ENCODE measurements around the gene TBCK.
"Not testable (repeated sequence)": the region's sequence is repeated elsewhere in the genome, so short reads cannot be mapped to it uniquely, and the experiment has no call there.

Gene TBCK

GRCh38 chr4:106114270-106114669, 201.7 kb downstream of the TBCK start:
- DNase-seq (ENCODE audit: low spot score): no peak

DNA sequence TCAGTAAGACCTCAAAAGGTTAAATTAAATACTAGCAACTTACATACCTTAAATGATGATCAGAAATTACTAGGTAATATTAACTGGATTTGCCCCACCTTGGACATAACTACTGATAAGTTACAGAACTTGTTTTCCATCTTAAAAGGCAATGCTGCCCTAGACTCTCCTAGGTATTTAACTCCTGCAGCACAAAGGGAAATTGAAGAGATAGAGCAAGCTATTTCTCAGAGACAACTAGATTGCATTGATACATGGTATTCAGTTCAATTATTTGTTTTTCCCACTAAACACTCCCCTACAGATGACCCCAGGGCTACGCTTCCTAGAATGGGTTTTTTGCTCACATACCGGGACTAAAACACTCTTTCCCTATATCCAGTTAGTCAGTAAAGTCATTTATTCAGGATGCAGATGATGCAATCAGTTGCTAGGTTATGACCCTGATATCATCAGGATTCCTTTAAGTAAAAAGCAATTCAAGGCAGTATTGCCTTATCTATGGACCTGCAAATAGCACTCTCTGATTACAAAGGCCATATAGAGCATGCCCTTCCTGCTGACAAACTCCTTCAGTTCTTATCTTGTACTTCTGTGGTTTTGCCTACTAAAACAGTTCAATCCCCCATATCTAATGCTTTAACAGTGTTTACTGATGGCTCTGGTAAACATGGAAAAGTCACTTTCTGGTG, 204.1 kb downstream of the TBCK start:
- not testable (repeated sequence) for DNase-seq (ENCODE audit: low spot score)

- no peak for DNase-seq (ENCODE audit: low spot score)
Measured at GRCh38 chr4:106109929-106110328, 206.1 kb downstream of the TBCK start.

GRCh38 chr4:106105697-106106096, 210.3 kb downstream of the TBCK start:
- no peak for DNase-seq (ENCODE audit: low spot score)

DNA sequence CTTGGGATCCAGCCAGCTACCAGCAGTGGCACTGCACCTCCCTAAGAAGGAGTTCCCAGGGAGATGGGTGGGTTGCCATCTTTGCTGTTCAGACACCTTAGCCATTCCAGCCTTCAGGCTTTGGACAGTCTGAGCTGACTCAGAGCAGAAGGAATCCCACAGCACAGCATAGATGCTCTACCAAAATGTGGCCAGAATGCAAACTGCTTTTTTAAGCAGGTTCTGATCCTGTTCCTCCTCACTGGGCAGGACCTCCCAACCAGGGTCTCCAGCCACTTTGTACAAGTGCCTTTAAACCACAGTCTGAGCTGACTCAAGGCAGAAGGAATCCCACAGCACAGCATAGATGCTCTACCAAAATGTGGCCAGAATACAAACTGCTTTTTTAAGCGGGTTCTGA, 211.7 kb downstream of the TBCK start:
- DNase-seq (ENCODE audit: low spot score): no peak

DNA sequence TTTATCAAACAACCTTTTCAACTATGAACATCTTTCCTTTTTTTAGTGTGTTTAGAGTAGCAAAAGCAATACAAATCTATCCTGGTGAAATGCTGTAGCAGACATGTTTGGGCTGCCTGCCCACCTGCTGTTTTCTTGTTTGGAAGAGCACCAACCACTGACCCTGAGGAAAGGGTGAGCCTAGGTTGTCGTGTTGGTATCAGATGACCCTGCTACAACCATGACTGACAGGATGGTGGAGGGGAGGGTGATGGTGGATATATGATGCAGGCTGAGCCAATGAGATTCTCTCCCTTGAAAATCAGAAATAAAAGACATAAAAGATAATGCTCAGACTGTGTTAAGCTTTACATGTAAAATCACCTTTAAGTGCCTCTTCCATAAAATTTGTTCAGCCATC, 219.6 kb downstream of the TBCK start:
- no peak for DNase-seq (ENCODE audit: low spot score)

DNA sequence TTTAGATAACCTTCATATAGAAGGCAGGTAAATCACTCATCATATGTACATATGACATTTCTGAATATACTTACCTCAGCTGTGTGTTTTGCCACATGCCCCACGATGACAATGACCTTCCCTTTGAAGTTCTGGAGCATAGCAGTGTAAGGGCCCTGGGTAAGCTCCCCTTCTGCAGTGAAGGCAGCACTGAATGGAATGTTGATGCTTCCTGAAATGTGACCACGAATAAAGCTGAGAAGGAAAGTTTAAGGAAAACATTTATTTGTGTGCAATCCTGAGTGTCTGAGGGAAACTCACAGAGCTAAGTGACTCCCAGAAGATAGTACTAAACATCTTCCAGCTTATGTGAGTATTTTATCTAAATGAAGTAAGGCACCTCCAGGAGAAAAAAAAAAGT, 220.6 kb downstream of the TBCK start:
- DNase-seq (ENCODE audit: low spot score): peak; percentile 18

GRCh38 chr4:106092361-106093040, 223.5 kb downstream of the TBCK start:
- DNase-seq (ENCODE audit: low spot score): no peak

GRCh38 chr4:106090826-106091225, 225.2 kb downstream of the TBCK start:
- DNase-seq (ENCODE audit: low spot score): no peak

DNA sequence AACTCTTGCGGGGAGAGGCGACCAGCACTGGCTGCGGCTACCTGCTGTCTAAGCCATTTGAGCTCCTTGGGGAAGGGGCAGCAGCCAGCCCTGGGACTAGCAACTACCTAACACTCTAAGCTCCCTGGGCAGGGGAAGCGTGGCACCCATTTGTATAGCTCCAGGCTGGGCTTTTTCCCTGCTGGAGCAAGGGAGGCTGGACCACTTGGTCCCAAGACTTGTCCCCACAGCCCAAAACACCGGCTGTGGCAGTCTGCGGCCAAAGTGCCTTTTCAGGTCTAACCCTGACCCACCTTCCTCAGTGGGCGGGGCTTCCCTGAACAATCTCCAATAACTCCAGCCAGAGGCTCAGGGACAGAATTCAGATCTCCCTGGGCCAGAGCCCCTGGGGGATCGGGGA, 232.9 kb downstream of the TBCK start:
- no peak for DNase-seq (ENCODE audit: low spot score)

DNA sequence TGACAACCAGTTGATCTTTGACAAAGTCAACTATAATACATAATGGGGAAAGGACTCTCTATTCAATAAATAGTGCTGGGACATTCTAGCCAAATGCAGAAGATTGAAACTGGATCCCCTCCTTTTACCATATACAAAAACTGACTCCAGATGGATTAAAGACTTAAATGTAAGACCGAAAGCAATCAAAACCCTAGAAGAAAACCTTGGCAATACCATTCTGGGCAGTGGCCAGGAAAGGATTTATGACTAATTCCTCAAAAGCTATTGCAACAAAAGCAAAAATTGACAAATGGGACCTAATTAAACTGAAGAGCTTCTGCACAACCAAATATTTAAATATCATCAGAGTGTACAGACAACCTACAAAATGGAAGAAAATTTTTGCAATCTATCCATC, 235.6 kb downstream of the TBCK start:
- DNase-seq (ENCODE audit: low spot score): no peak

DNA sequence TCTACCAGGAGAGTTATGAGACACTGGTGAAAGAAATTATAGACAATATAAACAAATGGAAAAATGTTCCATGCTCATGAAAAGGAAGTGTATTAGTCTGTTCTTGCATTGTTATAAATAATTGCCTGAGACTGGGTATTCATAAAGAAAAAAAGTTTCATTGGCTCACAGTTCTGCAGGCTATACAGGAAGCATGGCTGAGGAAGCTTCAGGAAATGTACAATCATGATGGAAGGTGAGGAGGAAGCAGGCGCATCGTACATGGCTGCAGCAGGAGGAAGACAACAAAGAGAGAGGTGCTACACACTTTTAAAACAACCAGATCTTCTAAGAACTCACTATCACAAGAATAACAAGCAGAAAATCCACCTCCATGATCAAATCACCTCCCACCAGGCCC, 236.4 kb downstream of the TBCK start:
- no peak for DNase-seq (ENCODE audit: low spot score)

DNA sequence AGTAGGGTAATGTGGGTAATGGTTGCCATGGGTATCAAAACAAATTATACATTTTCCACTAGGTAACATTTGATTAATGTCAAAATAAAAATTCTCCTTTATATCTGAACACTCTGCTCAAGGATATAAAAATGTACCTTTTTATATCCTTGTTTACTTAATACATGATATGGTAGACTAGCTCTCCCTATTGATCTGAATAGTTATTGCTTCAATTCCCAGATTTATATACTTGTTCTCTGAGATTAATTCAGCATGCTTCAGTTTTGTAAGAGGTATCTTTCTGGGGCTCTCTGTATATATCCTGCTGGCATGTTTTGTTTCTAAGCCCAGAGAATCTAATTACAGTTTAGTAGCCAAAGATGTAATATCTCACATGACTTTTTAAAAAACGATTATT, 251.0 kb downstream of the TBCK start:
- no peak for DNase-seq (ENCODE audit: low spot score)

GRCh38 chr4:106063009-106063408, 253.0 kb downstream of the TBCK start:
- no peak for DNase-seq (ENCODE audit: low spot score)

DNA sequence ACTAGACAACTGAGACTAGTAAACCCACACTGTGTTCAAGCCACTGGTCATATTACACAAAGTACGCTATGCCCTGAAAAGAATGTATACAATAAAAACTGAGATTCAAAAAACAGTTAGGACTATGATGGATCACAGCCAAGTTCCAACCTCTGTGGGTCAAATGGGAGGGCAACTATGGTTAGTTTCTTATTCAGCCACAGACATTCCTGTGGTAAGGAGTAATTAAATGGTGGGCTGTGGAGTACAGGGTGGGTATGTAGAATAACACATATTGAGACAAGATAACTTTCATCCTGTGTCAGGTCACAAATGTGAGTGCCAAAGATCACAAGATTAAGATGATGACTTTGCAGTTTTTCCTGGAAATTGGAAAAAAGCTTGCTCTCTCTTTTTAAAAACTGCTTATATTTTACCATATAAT, 253.5 kb downstream of the TBCK start:
- peak; percentile 45 for DNase-seq (ENCODE audit: low spot score)

DNA sequence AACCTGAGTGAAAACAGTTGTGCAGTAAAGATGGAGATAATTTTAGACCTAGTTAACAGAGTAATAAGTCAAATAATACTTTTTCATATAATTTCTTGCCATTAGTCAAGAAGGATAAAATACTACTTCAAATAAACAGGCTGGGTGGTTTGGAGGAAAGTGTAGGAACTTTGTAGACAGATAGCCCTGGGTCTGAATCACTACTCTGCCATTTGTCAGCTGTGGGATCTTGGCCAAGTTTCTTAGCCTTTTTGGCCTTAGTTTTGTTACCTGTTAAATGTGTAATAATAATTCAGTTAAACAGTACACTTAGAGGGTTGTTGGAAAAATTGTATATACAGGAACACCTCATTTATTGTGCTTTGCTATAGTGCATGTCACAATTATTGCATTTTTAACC, 257.1 kb downstream of the TBCK start:
- no peak for DNase-seq (ENCODE audit: low spot score)

- no peak for DNase-seq (ENCODE audit: low spot score)
Measured at GRCh38 chr4:106056914-106057313, 259.1 kb downstream of the TBCK start.

DNA sequence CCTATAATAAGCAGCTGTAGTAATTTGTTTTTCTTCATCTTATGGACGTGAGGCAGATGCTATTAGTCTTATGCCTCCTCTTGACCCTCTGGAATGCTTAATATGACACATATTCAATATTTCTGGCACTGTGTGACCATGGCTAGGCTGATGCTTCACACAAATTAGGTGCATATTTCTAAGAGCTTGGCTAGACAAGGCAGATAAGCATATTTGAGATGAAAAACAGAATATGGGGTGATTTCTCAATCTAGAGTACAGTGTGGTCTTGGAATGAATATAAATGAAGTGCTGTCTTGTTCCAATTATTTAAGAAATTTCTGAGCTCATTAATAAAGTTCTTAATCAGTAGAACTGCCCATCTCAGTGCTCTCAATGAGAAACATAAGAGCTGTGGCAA, 264.5 kb downstream of the TBCK start:
- DNase-seq (ENCODE audit: low spot score): no peak

GRCh38 chr4:106049490-106049889, 266.5 kb downstream of the TBCK start:
- DNase-seq (ENCODE audit: low spot score): no peak

- no peak for DNase-seq (ENCODE audit: low spot score)
Measured at GRCh38 chr4:106048250-106048971, 267.6 kb downstream of the TBCK start.

GRCh38 chr4:106046083-106046482, 269.9 kb downstream of the TBCK start:
- no peak for DNase-seq (ENCODE audit: low spot score)

DNA sequence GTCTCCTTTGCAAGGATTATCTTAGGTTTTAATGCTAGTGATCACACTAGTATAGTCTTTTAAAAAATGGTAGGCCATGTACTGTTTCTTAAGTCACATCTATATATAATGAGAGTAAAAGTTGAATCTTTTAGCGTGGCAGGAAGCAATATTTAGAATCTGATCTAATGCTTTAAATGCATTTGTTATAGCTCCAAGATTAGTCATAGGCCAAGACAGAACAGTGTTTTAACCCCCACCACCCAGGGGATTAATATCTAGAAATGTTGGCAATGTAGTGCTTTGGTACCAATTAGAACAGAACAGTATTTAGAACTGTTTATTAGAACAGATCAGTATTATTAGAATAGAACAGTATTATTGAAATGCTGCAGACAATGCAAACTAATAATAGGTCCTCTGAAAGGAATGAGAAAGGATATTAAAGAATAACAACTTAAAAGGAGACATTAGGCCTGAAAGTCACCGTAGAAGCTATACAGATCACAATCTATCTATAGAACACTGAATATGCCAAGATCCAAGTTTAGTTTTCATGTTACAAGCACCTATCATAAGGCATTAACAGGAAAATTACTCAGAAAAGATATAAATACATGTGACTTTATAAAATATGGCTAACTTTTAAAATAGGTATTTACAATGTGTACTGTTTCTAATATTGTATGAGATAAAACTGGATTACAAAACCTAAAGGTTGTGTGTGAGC, 274.6 kb downstream of the TBCK start:
- DNase-seq (ENCODE audit: low spot score): no peak

GRCh38 chr4:106039796-106040195, 276.2 kb downstream of the TBCK start:
- no peak for DNase-seq (ENCODE audit: low spot score)

Data from SW480 (cell line).